ENCODE measurements around the gene TPCN1. TPM values are rescaled to one million over a fixed set of nuclear protein-coding genes. Genes with fewer than 3 reads are reported as not detected.

TPCN1 gene
- total RNA-seq, 1 donor from 2014 or later, result 56.3 TPM

DNA sequence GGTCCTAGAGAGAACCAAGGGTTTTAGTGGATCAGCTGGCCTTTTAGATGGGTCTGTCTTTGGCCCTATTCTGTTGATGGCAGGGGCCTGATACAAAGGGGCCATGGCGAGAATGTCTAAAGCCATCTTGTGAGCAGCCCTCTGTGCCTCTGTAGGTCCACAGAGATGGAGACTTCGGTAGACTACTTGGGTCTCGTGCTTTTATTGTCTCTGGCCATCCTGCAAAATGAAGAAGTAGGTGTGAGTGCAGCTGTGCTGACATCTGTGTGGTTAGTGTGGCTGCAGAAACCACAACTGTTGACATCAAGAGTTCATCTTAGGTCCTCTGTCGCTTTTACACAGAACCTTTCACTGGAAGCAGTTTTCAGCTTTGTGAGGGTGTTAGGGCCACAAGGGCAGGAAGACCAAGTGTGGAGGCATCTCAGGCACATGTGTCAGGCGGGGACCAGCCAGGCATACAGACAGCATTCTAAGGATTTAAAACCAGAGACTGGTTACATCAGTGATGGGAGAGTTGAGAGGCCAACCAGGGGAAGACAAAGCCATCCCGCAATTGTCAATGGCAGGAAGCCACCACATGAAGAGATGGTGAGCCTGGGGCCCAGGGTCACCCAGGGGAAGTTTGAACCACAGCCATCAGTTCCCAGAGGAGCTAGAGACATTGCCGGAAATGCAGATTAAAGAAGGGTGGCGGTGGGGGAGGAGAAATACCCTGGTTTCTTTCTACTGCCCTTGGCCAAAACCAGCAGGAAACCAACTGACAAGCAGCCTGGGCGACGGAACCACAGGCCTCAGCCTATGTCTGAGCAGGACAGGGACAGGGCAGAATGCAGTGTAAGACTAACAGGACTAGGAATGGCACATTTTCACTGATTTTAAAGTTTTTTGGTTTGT, 13.0 kb upstream of the TPCN1 start:
- TF ChIP-seq CTCF (IDR thresholded peaks at IDR 0.05), result no peak
- Histone ChIP-seq H3K27ac (peak overlapping the region; percentile 56 to 69), H3K4me1 (peaks cover 0 to 3% of the 10 kb centered on the region in 2 donors), H3K9me3 (peaks cover 0 to 11% of the 10 kb centered on the region in 2 donors), H3K4me3 (no peak overlapping the region), H3K36me3 (no peaks in the 10 kb centered on the region), H3K27me3 (no peaks in the 10 kb centered on the region)
- intact Hi-C loops (cut with DNase I), result no loop called here
- DNase-seq (ENCODE audit: low spot score in 2 of 2), result no peak

DNA sequence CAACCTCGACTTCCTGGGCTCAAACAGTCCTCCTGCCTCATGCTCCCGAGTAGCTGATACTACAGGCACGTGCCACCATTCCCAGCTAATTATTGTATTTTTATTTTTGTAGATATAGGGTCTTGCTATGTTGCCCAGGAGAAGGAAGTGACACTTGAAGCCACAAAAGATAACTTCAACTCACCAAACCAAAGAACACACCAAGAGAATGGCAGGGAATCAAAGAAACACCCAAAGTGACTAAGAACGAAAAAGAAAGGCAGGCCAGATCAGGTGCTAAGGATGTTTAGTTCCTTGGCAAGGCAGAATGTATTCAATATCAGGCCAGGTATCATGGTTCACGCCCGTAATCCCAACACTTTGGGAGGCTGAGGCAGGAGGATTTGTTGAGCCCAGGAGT, 10.1 kb upstream of the TPCN1 start:
- H3K4me3 ChIP-seq, result no peak overlapping the region
- TF ChIP-seq CTCF (IDR thresholded peaks at IDR 0.05), result no peak
- intact Hi-C loops (cut with DNase I), result no loop called here
- no peaks in the 10 kb centered on the region for H3K36me3 ChIP-seq
- no peak overlapping the region for H3K27ac ChIP-seq
- H3K9me3 ChIP-seq, result peaks cover 0 to 8% of the 10 kb centered on the region in 2 donors
- peaks cover 0 to 28% of the 10 kb centered on the region in 2 donors for H3K4me1 ChIP-seq
- H3K27me3 ChIP-seq, result no peaks in the 10 kb centered on the region
- DNase-seq (ENCODE audit: low spot score in 2 of 2), result no peak

GRCh38 chr12:113214895-113215400, 6.3 kb upstream of the TPCN1 start:
- peak in 1 of 2 donors; percentile 92 for DNase-seq (ENCODE audit: low spot score in 2 of 2)
- Histone ChIP-seq H3K27ac (peak overlapping the region; percentile 56 to 67), H3K9me3 (no peaks in the 10 kb centered on the region), H3K27me3 (no peaks in the 10 kb centered on the region), H3K36me3 (no peaks in the 10 kb centered on the region), H3K4me1 (peaks cover 11 to 39% of the 10 kb centered on the region in 2 donors), H3K4me3 (no peak overlapping the region)
- TF ChIP-seq CTCF (IDR thresholded peaks at IDR 0.05), result peak in 1 of 3 experiments; percentile 13
- intact Hi-C loops (cut with DNase I), result loop anchor here (2.0 kb wide), 1 partner anchor 18 kb away; no protein-coding TSS in a partner anchor

DNA sequence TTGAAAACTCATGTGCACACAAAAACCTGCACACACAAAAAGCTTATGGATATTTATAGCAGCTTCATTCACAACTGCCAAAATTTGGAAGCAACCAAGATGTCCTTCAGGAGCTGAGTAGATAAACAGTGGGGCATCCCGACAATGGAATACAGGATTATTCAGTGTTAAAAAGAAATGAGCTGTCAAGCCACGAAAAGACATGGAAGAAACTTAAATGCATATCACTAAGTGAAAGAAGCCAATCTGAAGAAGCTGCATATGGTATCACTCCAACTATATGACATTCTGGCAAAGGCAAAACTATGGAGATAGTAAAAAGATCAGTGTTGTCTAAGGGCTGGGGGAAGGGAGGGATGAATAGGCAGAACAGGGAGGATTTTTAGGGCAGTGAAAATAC, 5.2 kb upstream of the TPCN1 start:
- no peak for DNase-seq (ENCODE audit: low spot score in 2 of 2)
- no peak overlapping the region for H3K4me3 ChIP-seq
- H3K9me3 ChIP-seq, result no peaks in the 10 kb centered on the region
- H3K4me1 ChIP-seq, result peaks cover 11 to 45% of the 10 kb centered on the region in 2 donors
- intact Hi-C loops (cut with DNase I), result no loop called here
- no peak for TF ChIP-seq CTCF (IDR thresholded peaks at IDR 0.05)
- no peaks in the 10 kb centered on the region for H3K36me3 ChIP-seq
- H3K27me3 ChIP-seq, result no peaks in the 10 kb centered on the region
- no peak overlapping the region for H3K27ac ChIP-seq

- Histone ChIP-seq H3K4me3 (peak overlapping the region; percentile 55 to 65), H3K27me3 (no peaks in the 10 kb centered on the region), H3K27ac (peak overlapping the region in 1 of 2 donors; percentile 42), H3K9me3 (no peaks in the 10 kb centered on the region), H3K4me1 (peaks cover 19 to 40% of the 10 kb centered on the region in 2 donors), H3K36me3 (no peaks in the 10 kb centered on the region)
- DNase-seq (ENCODE audit: low spot score in 2 of 2), result no peak
- TF ChIP-seq CTCF (IDR thresholded peaks at IDR 0.05), result no peak
- intact Hi-C loops (cut with DNase I), result loop anchor here (1.0 to 2.0 kb wide), 3 partner anchors 26 to 114 kb away; no protein-coding TSS in a partner anchor
These were observed 577 bp upstream of the TPCN1 start for GRCh38 chr12:113220593-113221180.

All from ascending aorta (tissue), 2 donors.